SU-DHL-6 (cell line): ENCODE measurements around the gene TMEM141.

ENCODE experiments used
- H2AFZ ChIP-seq: fragments of 200-600 bp; sonication (generic); 2 replicates; pipeline ENCODE4 v1.6.1; 2014; ENCODE audit warnings: low read depth, mild to moderate bottlenecking, moderate library complexity, mixed read lengths, antibody characterized with exemption, low read length; ENCODE audit not compliant: severe bottlenecking
- H3F3A ChIP-seq: fragments of 200-600 bp; shearing (Covaris generic); 2 replicates; pipeline ENCODE4 v1.6.0; 2016; ENCODE audit warnings: antibody characterized with exemption, mild to moderate bottlenecking; ENCODE audit not compliant: insufficient read depth
- H3K27ac ChIP-seq: fragments of 200-600 bp; sonication (generic); 2 replicates; pipeline ENCODE4 v1.5.1; 2016; ENCODE audit warnings: low read depth, mild to moderate bottlenecking, low read length, moderate library complexity, mixed read lengths
- H3K27me3 ChIP-seq: fragments of 200-600 bp; sonication (generic), shearing (Covaris generic); 2 replicates; pipeline ENCODE4 v1.6.0; 2014; ENCODE audit warnings: mild to moderate bottlenecking, low read length
- H3K36me3 ChIP-seq: fragments of 200-600 bp; sonication (generic); 2 replicates; pipeline ENCODE4 v1.6.1; 2014; ENCODE audit warnings: mild to moderate bottlenecking, low read length, mixed read lengths
- H3K4me2 ChIP-seq: fragments of 300-600, 200-600 bp; shearing (Covaris generic), sonication (generic); 2 replicates; pipeline ENCODE4 v1.6.0; 2014; ENCODE audit warnings: low read length, low read depth, mild to moderate bottlenecking; ENCODE audit not compliant: poor library complexity, severe bottlenecking
- H3K4me3 ChIP-seq: fragments of 200-600 bp; sonication (generic); 2 replicates; pipeline ENCODE4 v1.5.1; 2014; ENCODE audit warnings: antibody characterized with exemption, low read length, mild to moderate bottlenecking, mixed read lengths; ENCODE audit not compliant: insufficient read depth, poor library complexity, severe bottlenecking
- H3K79me2 ChIP-seq: fragments of 200-600 bp; sonication (generic); 2 replicates; pipeline ENCODE4 v1.6.1; 2014; ENCODE audit warnings: mild to moderate bottlenecking, low read length, moderate library complexity; ENCODE audit not compliant: insufficient read depth
- H3K9ac ChIP-seq: fragments of 200-600 bp; sonication (generic); 2 replicates; pipeline ENCODE4 v1.7.0; 2014; ENCODE audit warnings: mild to moderate bottlenecking, low read length
- H3K9me2 ChIP-seq: fragments of 200-600 bp; sonication (generic); replicated peaks from 2 replicates; pipeline ENCODE4 v1.6.1; 2014; ENCODE audit warnings: low read length; ENCODE audit not compliant: insufficient read depth
- H3K9me3 ChIP-seq: fragments of 200-600 bp; sonication (generic); 2 replicates; pipeline ENCODE4 v1.6.1; 2014; ENCODE audit warnings: low read length, mixed read lengths; ENCODE audit not compliant: insufficient read depth
- H4K20me1 ChIP-seq: fragments of 200-600 bp; sonication (generic); 2 replicates; pipeline ENCODE4 v1.6.1; 2014; ENCODE audit warnings: low read depth, mild to moderate bottlenecking, antibody characterized with exemption, low read length, moderate library complexity, mixed read lengths
- CTCF ChIP-seq: fragments of 200-600 bp; sonication (generic); IDR thresholded peaks from one replicate; pipeline ENCODE4 v1.5.1; 2017; ENCODE audit warnings: antibody characterized with exemption, mild to moderate bottlenecking, low read length, moderate library complexity; ENCODE audit not compliant: insufficient read depth, poor library complexity, severe bottlenecking
- EZH2phosphoT487 ChIP-seq: fragments of 200-600 bp; sonication (generic), shearing (Covaris generic); conservative IDR thresholded peaks from 2 replicates; pipeline ENCODE4 v1.6.1; 2018; ENCODE audit warnings: mild to moderate bottlenecking, antibody characterized with exemption, low read length, moderate library complexity, mixed read lengths

The TMEM141 gene

GRCh38 chr9:136823136-136824046, 32.2 kb downstream of the TMEM141 start:
- H2AFZ ChIP-seq, result no peak overlapping the region
- TF ChIP-seq CTCF (no peak), EZH2phosphoT487 (no peak)

GRCh38 chr9:136824496-136825225, 33.5 kb downstream of the TMEM141 start:
- Histone ChIP-seq H3K4me3 (no peak overlapping the region), H3K9ac (no peak overlapping the region), H4K20me1 (0 out of 2 replicates have a peak, but pooled peaks cover 2% of the 10 kb centered on the region)

More at GRCh38 chr9:136823136-136824046, 32.2 kb downstream of the TMEM141 start:
- no peak overlapping the region for H3K27ac ChIP-seq
- H3K36me3 ChIP-seq, result no peaks in the 10 kb centered on the region
- H3K79me2 ChIP-seq, result peaks cover 19% of the 10 kb centered on the region
- H4K20me1 ChIP-seq, result 0 out of 2 replicates have a peak, but pooled peaks cover 3% of the 10 kb centered on the region
- no peak overlapping the region for H3K4me3 ChIP-seq
- H3K9me3 ChIP-seq, result no peaks in the 10 kb centered on the region
- no peaks in the 10 kb centered on the region for H3F3A ChIP-seq
- H3K4me2 ChIP-seq, result no peak overlapping the region
- H3K27me3 ChIP-seq, result no peaks in the 10 kb centered on the region
- no peak overlapping the region for H3K9ac ChIP-seq
- H3K9me2 ChIP-seq, result no peaks in the 10 kb centered on the region

More at GRCh38 chr9:136824496-136825225, 33.5 kb downstream of the TMEM141 start:
- H3K27ac ChIP-seq, result no peak overlapping the region
- no peaks in the 10 kb centered on the region for H3K9me2 ChIP-seq
- H2AFZ ChIP-seq, result no peak overlapping the region
- H3K36me3 ChIP-seq, result no peaks in the 10 kb centered on the region
- no peaks in the 10 kb centered on the region for H3K9me3 ChIP-seq
- H3F3A ChIP-seq, result no peaks in the 10 kb centered on the region
- H3K4me2 ChIP-seq, result no peak overlapping the region
- TF ChIP-seq EZH2phosphoT487 (no peak), CTCF (no peak)
- no peaks in the 10 kb centered on the region for H3K27me3 ChIP-seq
- peaks cover 15% of the 10 kb centered on the region for H3K79me2 ChIP-seq
